ENCODE results near the gene MCF2L. TPM values are rescaled to one million over a fixed set of nuclear protein-coding genes. Genes with fewer than 3 reads are reported as not detected.
"Not testable (repeated sequence)": the region's sequence is repeated elsewhere in the genome, so short reads cannot be mapped to it uniquely, and the experiment has no call there.

MCF2L gene
- total RNA-seq, 2 donors from 2014 or later = 48.0 to 49.9 TPM

DNA sequence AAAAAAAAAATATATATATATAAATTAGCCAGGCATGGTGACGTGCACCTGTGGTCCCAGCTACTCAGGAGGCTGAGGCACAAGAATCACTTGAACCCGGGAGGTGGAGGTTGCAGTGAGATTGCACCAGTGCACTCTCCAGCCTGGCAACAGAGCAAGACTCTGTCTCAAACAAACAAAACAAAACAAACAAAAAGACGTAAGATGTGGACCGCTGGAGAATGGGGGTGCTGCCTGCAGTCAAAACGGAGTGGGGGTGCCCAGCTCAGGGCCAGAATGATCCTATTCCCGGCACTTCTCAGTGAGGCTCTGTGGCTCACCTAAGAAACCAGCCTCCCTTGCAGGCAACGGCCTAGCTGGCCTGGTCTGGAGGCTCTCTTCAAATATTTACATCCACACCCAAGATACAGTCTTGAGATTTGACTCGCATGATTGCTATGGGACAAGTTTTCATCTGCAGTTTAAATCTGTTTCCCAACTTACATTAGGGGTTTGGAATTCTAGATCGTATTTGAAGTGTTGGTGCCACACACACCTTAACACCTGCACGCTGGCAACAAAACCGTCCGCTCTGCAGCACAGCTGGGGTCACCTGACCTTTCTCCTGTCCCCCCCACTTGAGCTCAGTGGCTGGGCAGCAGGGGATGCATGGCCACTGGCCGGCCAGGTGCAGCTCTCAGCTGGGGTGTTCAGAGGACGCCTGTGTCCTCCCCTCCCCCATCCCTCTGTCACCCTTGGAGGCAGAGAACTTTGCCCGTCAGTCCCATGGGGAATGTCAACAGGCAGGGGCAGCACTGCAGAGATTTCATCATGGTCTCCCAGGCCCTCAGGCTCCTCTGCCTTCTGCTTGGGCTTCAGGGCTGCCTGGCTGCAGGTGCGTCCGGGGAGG is 136.3 kb downstream of the MCF2L start, which contains the start of gene F7:
Gene F7, plus strand, starts transcription at position 760 of the 889 bp plus-strand sequence. Its CDS starts 51 bp downstream, at position 811.
- H3K4me1 ChIP-seq (ENCODE audit: control insufficient read depth, insufficient read depth, low read length) = peaks cover 9% of the 10 kb centered on the region
- peaks cover 13% of the 10 kb centered on the region for H3K27me3 ChIP-seq (ENCODE audit: control insufficient read depth, insufficient read depth, low read length, poor library complexity, severe bottlenecking)
- H3K27ac ChIP-seq (ENCODE audit: low read depth, low read length) = no peak within 1 kb of the TSS
- Mint-ChIP-seq H3K27me3 (ENCODE audit: insufficient read depth) (peaks cover 13% of the 10 kb centered on the region), H3K4me1 (peaks cover 13% of the 10 kb centered on the region), H3K4me3 (no peak within 1 kb of the TSS), H3K27ac (peak within 1 kb of the TSS; percentile 44), H3K36me3 (ENCODE audit: low read depth) (peaks cover 3% of the 10 kb centered on the region), H3K9me3 (peaks cover 8% of the 10 kb centered on the region)
- DNase-seq = no peak
- no peaks in the 10 kb centered on the region for H3K9me3 ChIP-seq (ENCODE audit: control insufficient read depth, low read length)
- no peak for TF ChIP-seq CTCF (conservative IDR thresholded peaks at IDR 0.05)
- no peaks in the 10 kb centered on the region for H3K36me3 ChIP-seq (ENCODE audit: control insufficient read depth, insufficient read depth, low read length)
- H3K9ac ChIP-seq (ENCODE audit: extremely low read depth, low read length, poor library complexity, severe bottlenecking) = no peak within 1 kb of the TSS
- whole genome bisulfite sequencing, 2 experiments (ENCODE audit: insufficient coverage in 1 of 2, insufficient read length in 1 of 2) = 78 to 96% methylated on average over 8 to 17 of the region's 17 CpGs
- no peak within 1 kb of the TSS for H3K4me3 ChIP-seq (ENCODE audit: low read length)

- H3K4me1 Mint-ChIP-seq = peaks cover 13% of the 10 kb centered on the region
- H3K36me3 Mint-ChIP-seq (ENCODE audit: low read depth) = peaks cover 3% of the 10 kb centered on the region
- Histone ChIP-seq H3K36me3 (ENCODE audit: control insufficient read depth, insufficient read depth, low read length) (no peaks in the 10 kb centered on the region), H3K4me3 (ENCODE audit: low read length) (no peak overlapping the region), H3K4me1 (ENCODE audit: control insufficient read depth, insufficient read depth, low read length) (peaks cover 9% of the 10 kb centered on the region), H3K27me3 (ENCODE audit: control insufficient read depth, insufficient read depth, low read length, poor library complexity, severe bottlenecking) (peaks cover 20% of the 10 kb centered on the region), H3K9me3 (ENCODE audit: control insufficient read depth, low read length) (no peaks in the 10 kb centered on the region), H3K27ac (ENCODE audit: low read depth, low read length) (no peak overlapping the region), H3K9ac (ENCODE audit: extremely low read depth, low read length, poor library complexity, severe bottlenecking) (no peak overlapping the region)
- H3K9me3 Mint-ChIP-seq = peaks cover 6% of the 10 kb centered on the region
- peak overlapping the region; percentile 44 for H3K27ac Mint-ChIP-seq
- H3K27me3 Mint-ChIP-seq (ENCODE audit: insufficient read depth) = peaks cover 19% of the 10 kb centered on the region
- 80 to 87% methylated on average over 1 to 10 of the region's 16 CpGs for WGBS, 2 experiments (ENCODE audit: insufficient coverage in 1 of 2, insufficient read length in 1 of 2)
- TF ChIP-seq CTCF (conservative IDR thresholded peaks at IDR 0.05) = no peak
- DNase-seq = no peak
- no peak overlapping the region for H3K4me3 Mint-ChIP-seq
Measured at GRCh38 chr13:113105921-113106452, 137.0 kb downstream of the MCF2L start.

- no peaks in the 10 kb centered on the region for H3K9me3 ChIP-seq (ENCODE audit: control insufficient read depth, low read length)
- H3K27me3 ChIP-seq (ENCODE audit: control insufficient read depth, insufficient read depth, low read length, poor library complexity, severe bottlenecking) = peaks cover 27% of the 10 kb centered on the region
- Mint-ChIP-seq H3K27me3 (ENCODE audit: insufficient read depth) (peaks cover 21% of the 10 kb centered on the region), H3K9me3 (peaks cover 6% of the 10 kb centered on the region), H3K36me3 (ENCODE audit: low read depth) (peaks cover 3% of the 10 kb centered on the region), H3K4me3 (no peak overlapping the region), H3K27ac (no peak overlapping the region), H3K4me1 (peaks cover 13% of the 10 kb centered on the region)
- H3K4me3 ChIP-seq (ENCODE audit: low read length) = no peak overlapping the region
- peaks cover 9% of the 10 kb centered on the region for H3K4me1 ChIP-seq (ENCODE audit: control insufficient read depth, insufficient read depth, low read length)
- no peak overlapping the region for H3K9ac ChIP-seq (ENCODE audit: extremely low read depth, low read length, poor library complexity, severe bottlenecking)
- WGBS, 2 experiments (ENCODE audit: insufficient coverage in 1 of 2, insufficient read length in 1 of 2) = 90 to 91% methylated on average over 10 to 18 of the region's 25 CpGs
- no peak for TF ChIP-seq CTCF (conservative IDR thresholded peaks at IDR 0.05)
- no peaks in the 10 kb centered on the region for H3K36me3 ChIP-seq (ENCODE audit: control insufficient read depth, insufficient read depth, low read length)
- DNase-seq = no peak
- H3K27ac ChIP-seq (ENCODE audit: low read depth, low read length) = no peak overlapping the region
Measured at GRCh38 chr13:113106711-113107351, 137.8 kb downstream of the MCF2L start.

DNA sequence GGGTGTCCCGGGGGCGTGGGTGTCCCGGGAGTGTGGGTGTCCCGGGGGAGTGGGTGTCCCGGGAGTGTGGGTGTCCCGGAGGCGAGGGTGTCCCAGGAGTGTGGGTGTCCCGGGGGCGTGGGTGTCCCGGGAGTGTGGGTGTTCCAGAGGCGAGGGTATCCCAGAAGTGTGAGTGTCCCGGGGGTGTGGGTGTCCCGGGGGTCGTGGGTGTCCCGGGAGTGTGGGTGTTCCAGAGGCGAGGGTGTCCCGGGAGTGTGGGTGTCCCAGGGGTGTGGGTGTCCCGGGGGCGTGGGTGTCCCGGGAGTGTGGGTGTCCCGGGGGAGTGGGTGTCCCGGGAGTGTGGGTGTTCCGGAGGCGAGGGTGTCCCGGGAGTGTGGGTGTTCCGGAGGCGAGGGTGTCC is 139.5 kb downstream of the MCF2L start:
- not testable (repeated sequence) for H3K4me1 ChIP-seq (ENCODE audit: control insufficient read depth, insufficient read depth, low read length); H3K9ac ChIP-seq (ENCODE audit: extremely low read depth, low read length, poor library complexity, severe bottlenecking); H3K9me3 Mint-ChIP-seq; H3K36me3 Mint-ChIP-seq (ENCODE audit: low read depth); H3K4me3 ChIP-seq (ENCODE audit: low read length); H3K36me3 ChIP-seq (ENCODE audit: control insufficient read depth, insufficient read depth, low read length); H3K27ac Mint-ChIP-seq; H3K27ac ChIP-seq (ENCODE audit: low read depth, low read length); H3K9me3 ChIP-seq (ENCODE audit: control insufficient read depth, low read length); H3K4me3 Mint-ChIP-seq
- peak; percentile 11 for DNase-seq
- WGBS, 2 experiments (ENCODE audit: insufficient coverage in 1 of 2, insufficient read length in 1 of 2) = 93 to 98% methylated on average over 6 to 18 of the region's 27 CpGs
- Mint-ChIP-seq H3K27me3 (ENCODE audit: insufficient read depth) (peaks cover 21% of the 10 kb centered on the region), H3K4me1 (peaks cover 13% of the 10 kb centered on the region)
- H3K27me3 ChIP-seq (ENCODE audit: control insufficient read depth, insufficient read depth, low read length, poor library complexity, severe bottlenecking) = peaks cover 41% of the 10 kb centered on the region
